HepG2 (cell line): Measurements from ENCODE around the gene NPPA. TPM values are rescaled to one million over a fixed set of nuclear protein-coding genes. Genes with fewer than 3 reads are reported as not detected.

Experiments
- ATF7 ChIP-seq, 2 experiments: fragments of 450-650 bp in 1 of 2; sonication (generic) in 1 of 2; formaldehyde crosslinking in 1 of 2; IDR thresholded peaks; 2 replicates each; pipeline versions ENCODE4 v1.4.0 to v1.6.1; 2016 to 2020; ENCODE audit warnings: antibody characterized with exemption in 1 of 2, mild to moderate bottlenecking in 1 of 2, missing genetic modification reagents in 1 of 2
- CEBPB ChIP-seq: IDR thresholded peaks from 2 replicates; pipeline ENCODE4 v1.6.1; 2011; ENCODE audit warnings: low read depth, low read length, improper control_type of control experiment, borderline replicate concordance
- HDAC1 ChIP-seq: sonication (generic); formaldehyde crosslinking; IDR thresholded peaks from 2 replicates; pipeline ENCODE4 v1.5.1; 2020; ENCODE audit warnings: mild to moderate bottlenecking, missing genetic modification reagents
- HES4 ChIP-seq: sonication (generic); formaldehyde crosslinking; IDR thresholded peaks from 2 replicates; pipeline ENCODE4 v1.9.0; 2021; ENCODE audit warnings: mild to moderate bottlenecking, missing genetic modification reagents, borderline replicate concordance
- JUNB ChIP-seq: sonication (generic); formaldehyde crosslinking; IDR thresholded peaks from 2 replicates; pipeline ENCODE4 v1.8.0; 2022; ENCODE audit warnings: missing genetic modification reagents, mild to moderate bottlenecking, borderline replicate concordance
- SP1 ChIP-seq, 2 experiments: fragments of 450-650 bp in 1 of 2; sonication (generic) in 1 of 2; formaldehyde crosslinking in 1 of 2; IDR thresholded peaks; 2 replicates each; pipeline versions ENCODE4 v1.4.0 to v1.6.1; 2016 to 2020; ENCODE audit warnings: missing genetic modification reagents in 1 of 2
- TFE3 ChIP-seq: IDR thresholded peaks from 2 replicates; pipeline ENCODE4 v1.6.1; 2016
- ZNF205 ChIP-seq: IDR thresholded peaks from 2 replicates; pipeline ENCODE4 v1.6.1; 2018; ENCODE audit warnings: missing biosample characterization, missing genetic modification reagents
- ZNF256 ChIP-seq: sonication (generic); formaldehyde crosslinking; conservative IDR thresholded peaks from 2 replicates; pipeline ENCODE4 v1.4.0; 2020; ENCODE audit warnings: missing genetic modification reagents
- ZNF264 ChIP-seq: sonication (generic); formaldehyde crosslinking; IDR thresholded peaks from 2 replicates; pipeline ENCODE4 v1.4.0; 2020; ENCODE audit warnings: missing genetic modification reagents
- ZNF724P ChIP-seq: sonication (generic); formaldehyde crosslinking; IDR thresholded peaks from 2 replicates; pipeline ENCODE4 v1.8.0; 2022; ENCODE audit warnings: missing genetic modification reagents, borderline replicate concordance
- ZNF761 ChIP-seq: sonication (generic); formaldehyde crosslinking; conservative IDR thresholded peaks from 2 replicates; pipeline ENCODE4 v1.4.0; 2020; ENCODE audit warnings: mild to moderate bottlenecking, missing genetic modification reagents
- ZNF782 ChIP-seq: sonication (generic); formaldehyde crosslinking; IDR thresholded peaks from 2 replicates; pipeline ENCODE4 v1.4.0; 2020; ENCODE audit warnings: missing genetic modification reagents, mild to moderate bottlenecking, borderline replicate concordance
- polyA plus RNA-seq, 8 experiments: library from polyadenylated mRNA; depleted of rRNA in 3 of 8; stranded (reverse) in 7 of 8; unstranded in 1 of 8; fragments of >200 nt; fragmentation: Illumina TruSeq in 4 of 8; extraction: Trizol in 4 of 8; gene quantifications; 2 replicates each; pipeline versions ENCODE4 v1.2.1 to v1.2.3, GENCODE V29; 2011 to 2016; ENCODE audit warnings: low read depth in 4 of 8, missing spikeins in 1 of 8, mixed read lengths in 1 of 8; ENCODE audit not compliant: insufficient read depth in 1 of 8
- total RNA-seq, 5 experiments: library from RNA; depleted of rRNA; stranded (reverse); fragments of >200 nt; fragmentation: Illumina TruSeq; extraction: Trizol; gene quantifications; 2 replicates each; pipeline ENCODE4 v1.2.3, GENCODE V29; 2016; ENCODE audit warnings: low read depth in 1 of 5
- TF ChIP-seq, protein P1 (sequence below): sonication (generic); formaldehyde crosslinking; IDR thresholded peaks from 2 replicates; pipeline ENCODE4 v1.4.0; 2020; ENCODE audit warnings: mild to moderate bottlenecking, missing genetic modification reagents
- TF ChIP-seq, protein P2 (sequence below): sonication (generic); formaldehyde crosslinking; IDR thresholded peaks from 2 replicates; pipeline ENCODE4 v1.5.0; 2020; ENCODE audit warnings: mild to moderate bottlenecking, missing genetic modification reagents, moderate library complexity
- TF ChIP-seq, protein P3 (sequence below): sonication (generic); formaldehyde crosslinking; IDR thresholded peaks from 2 replicates; pipeline ENCODE4 v1.8.0; 2022; ENCODE audit warnings: missing genetic modification reagents, mild to moderate bottlenecking, moderate library complexity, borderline replicate concordance
- TF ChIP-seq, protein P4 (sequence below): sonication (generic); formaldehyde crosslinking; IDR thresholded peaks from 2 replicates; pipeline ENCODE4 v1.4.0; 2020; ENCODE audit warnings: missing genetic modification reagents
- TF ChIP-seq, protein P5 (sequence below): sonication (generic); formaldehyde crosslinking; IDR thresholded peaks from 2 replicates; pipeline ENCODE4 v1.5.0; 2020; ENCODE audit warnings: missing genetic modification reagents

Gene NPPA
- total and polyA plus RNA-seq, 2 of the 13 experiments (the other 11 are each of a cell fraction or from before 2014, with no cell fraction given): not detected

DNA sequence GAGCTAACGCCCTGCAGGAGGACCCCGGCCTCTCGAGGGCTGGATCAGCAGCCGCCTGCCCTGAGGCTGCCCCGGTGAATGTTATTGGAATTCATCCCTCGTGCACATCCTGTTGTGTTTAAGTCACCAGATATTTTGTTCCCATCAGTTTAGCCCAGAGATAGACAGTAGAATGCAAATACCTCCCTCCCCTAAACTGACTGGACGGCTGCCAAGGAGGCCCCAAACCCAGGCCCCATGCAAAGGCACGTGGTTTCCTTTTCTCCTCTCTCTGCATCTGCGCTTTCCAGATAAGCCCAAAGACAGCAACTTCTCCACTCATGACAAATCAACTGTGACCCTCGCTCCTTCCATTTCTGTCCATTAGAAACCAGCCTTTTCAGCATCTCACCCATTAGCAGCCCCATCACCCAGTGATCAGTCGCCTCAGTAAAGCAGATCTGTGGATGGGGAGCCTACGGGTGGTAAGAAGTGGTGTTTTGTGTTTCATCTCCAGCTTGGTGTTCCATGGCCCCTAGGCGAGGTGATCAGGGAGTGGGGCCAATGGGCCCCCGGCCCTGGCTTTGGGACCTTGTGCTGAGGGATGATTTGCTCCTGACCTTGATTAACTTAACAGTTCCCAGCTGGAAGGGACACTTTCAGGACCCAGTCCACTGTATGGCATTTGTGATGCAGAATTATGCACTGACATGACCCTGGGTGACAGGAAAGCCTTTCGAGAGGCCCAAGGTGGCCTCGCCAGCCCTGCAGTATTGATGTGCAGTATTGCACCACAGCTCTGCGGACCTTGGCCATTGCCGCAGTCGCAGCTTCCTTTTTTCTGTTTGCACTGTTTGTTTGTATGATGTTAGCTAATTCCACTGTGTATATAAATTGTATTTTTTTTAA, 5.2 kb downstream of the NPPA start (continued):
- no peak for TF ChIP-seq SP1 (IDR thresholded peaks at IDR 0.05)
- TF ChIP-seq SP1 (CRISPR knock-in tag; IDR thresholded peaks at IDR 0.05): no peak
- TF ChIP-seq, protein P1, sequence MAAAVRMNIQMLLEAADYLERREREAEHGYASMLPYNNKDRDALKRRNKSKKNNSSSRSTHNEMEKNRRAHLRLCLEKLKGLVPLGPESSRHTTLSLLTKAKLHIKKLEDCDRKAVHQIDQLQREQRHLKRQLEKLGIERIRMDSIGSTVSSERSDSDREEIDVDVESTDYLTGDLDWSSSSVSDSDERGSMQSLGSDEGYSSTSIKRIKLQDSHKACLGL: peak; percentile 60; the same call in 1 of the 2 replicates
- 0 out of 2 replicates have a peak, but pooled peaks have one; percentile 17 for TF ChIP-seq HES4 (CRISPR knock-in tag)
- TF ChIP-seq TFE3 (CRISPR knock-in tag): peak; percentile 90
- peak; percentile 20; the same call in 1 of the 2 replicates for TF ChIP-seq ZNF782 (CRISPR knock-in tag)
- TF ChIP-seq ZNF724P: peak; percentile 66; the same call in 1 of the 2 replicates
- TF ChIP-seq CEBPB: peak; percentile 99
- TF ChIP-seq, protein P2, sequence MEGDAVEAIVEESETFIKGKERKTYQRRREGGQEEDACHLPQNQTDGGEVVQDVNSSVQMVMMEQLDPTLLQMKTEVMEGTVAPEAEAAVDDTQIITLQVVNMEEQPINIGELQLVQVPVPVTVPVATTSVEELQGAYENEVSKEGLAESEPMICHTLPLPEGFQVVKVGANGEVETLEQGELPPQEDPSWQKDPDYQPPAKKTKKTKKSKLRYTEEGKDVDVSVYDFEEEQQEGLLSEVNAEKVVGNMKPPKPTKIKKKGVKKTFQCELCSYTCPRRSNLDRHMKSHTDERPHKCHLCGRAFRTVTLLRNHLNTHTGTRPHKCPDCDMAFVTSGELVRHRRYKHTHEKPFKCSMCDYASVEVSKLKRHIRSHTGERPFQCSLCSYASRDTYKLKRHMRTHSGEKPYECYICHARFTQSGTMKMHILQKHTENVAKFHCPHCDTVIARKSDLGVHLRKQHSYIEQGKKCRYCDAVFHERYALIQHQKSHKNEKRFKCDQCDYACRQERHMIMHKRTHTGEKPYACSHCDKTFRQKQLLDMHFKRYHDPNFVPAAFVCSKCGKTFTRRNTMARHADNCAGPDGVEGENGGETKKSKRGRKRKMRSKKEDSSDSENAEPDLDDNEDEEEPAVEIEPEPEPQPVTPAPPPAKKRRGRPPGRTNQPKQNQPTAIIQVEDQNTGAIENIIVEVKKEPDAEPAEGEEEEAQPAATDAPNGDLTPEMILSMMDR: no peak
- TF ChIP-seq, protein P3, sequence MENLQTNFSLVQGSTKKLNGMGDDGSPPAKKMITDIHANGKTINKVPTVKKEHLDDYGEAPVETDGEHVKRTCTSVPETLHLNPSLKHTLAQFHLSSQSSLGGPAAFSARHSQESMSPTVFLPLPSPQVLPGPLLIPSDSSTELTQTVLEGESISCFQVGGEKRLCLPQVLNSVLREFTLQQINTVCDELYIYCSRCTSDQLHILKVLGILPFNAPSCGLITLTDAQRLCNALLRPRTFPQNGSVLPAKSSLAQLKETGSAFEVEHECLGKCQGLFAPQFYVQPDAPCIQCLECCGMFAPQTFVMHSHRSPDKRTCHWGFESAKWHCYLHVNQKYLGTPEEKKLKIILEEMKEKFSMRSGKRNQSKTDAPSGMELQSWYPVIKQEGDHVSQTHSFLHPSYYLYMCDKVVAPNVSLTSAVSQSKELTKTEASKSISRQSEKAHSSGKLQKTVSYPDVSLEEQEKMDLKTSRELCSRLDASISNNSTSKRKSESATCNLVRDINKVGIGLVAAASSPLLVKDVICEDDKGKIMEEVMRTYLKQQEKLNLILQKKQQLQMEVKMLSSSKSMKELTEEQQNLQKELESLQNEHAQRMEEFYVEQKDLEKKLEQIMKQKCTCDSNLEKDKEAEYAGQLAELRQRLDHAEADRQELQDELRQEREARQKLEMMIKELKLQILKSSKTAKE (CRISPR knock-in tag): peak; percentile 90
- TF ChIP-seq, protein P4, sequence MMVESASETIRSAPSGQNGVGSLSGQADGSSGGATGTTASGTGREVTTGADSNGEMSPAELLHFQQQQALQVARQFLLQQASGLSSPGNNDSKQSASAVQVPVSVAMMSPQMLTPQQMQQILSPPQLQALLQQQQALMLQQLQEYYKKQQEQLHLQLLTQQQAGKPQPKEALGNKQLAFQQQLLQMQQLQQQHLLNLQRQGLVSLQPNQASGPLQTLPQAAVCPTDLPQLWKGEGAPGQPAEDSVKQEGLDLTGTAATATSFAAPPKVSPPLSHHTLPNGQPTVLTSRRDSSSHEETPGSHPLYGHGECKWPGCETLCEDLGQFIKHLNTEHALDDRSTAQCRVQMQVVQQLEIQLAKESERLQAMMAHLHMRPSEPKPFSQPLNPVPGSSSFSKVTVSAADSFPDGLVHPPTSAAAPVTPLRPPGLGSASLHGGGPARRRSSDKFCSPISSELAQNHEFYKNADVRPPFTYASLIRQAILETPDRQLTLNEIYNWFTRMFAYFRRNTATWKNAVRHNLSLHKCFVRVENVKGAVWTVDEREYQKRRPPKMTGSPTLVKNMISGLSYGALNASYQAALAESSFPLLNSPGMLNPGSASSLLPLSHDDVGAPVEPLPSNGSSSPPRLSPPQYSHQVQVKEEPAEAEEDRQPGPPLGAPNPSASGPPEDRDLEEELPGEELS: peak; percentile 97
- 0 out of 2 replicates have a peak, but pooled peaks have one; percentile 20 for TF ChIP-seq ZNF205 (CRISPR knock-in tag)
- TF ChIP-seq, protein P5, sequence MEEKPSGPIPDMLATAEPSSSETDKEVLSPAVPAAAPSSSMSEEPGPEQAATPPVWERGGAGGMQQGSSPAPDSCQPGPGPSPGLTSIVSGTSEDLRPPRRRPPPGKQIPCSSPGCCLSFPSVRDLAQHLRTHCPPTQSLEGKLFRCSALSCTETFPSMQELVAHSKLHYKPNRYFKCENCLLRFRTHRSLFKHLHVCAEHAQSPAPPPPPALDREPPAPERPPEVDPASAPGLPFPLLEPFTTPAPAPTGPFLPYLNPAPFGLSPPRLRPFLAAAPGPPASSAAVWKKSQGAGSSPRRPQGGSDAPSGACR: peak; percentile 77; the same call in 1 of the 2 replicates
- 0 out of 2 replicates have a peak, but pooled peaks have one; percentile 47 for TF ChIP-seq ZNF256
- 0 out of 2 replicates have a peak, but pooled peaks have one; percentile 25 for TF ChIP-seq JUNB (CRISPR knock-in tag)
- TF ChIP-seq HDAC1 (CRISPR knock-in tag): peak; percentile 65; the same call in 1 of the 2 replicates
- TF ChIP-seq ZNF264: peak; percentile 63; the same call in 1 of the 2 replicates
- peak; percentile 18; the same call in 1 of the 2 replicates for TF ChIP-seq ATF7 (IDR thresholded peaks at IDR 0.05)
- peak; percentile 80; the same call in 1 of the 2 replicates for TF ChIP-seq ATF7 (CRISPR knock-in tag; IDR thresholded peaks at IDR 0.05)
- no peak for TF ChIP-seq ZNF761 (CRISPR knock-in tag)
